SK-N-SH treated with all-trans-retinoic acid at 6 μM for 48 hours (cell line): ENCODE data around the gene ARHGAP26.

ENCODE experiments used
- ATAC-seq: fragments of 200-7000 bp; cut with Tn5 transposase; 3 replicates; pipeline ENCODE4 v1.9.1; 2020; ENCODE audit warnings: mild to moderate bottlenecking, moderate library complexity
- ARNTL ChIP-seq: fragments of 450-650 bp; formaldehyde crosslinking; IDR thresholded peaks from 2 replicates; pipeline ENCODE4 v1.5.0; 2020; ENCODE audit warnings: low read depth, mild to moderate bottlenecking, moderate library complexity, borderline replicate concordance
- BACH2 ChIP-seq: fragments of 250-450 bp; sonication (Bioruptor Pico); IDR thresholded peaks from 2 replicates; pipeline ENCODE4 v1.9.0; 2021; ENCODE audit warnings: mild to moderate bottlenecking, borderline replicate concordance
- CSDC2 ChIP-seq: fragments of 250-450 bp; sonication (Bioruptor Pico); IDR thresholded peaks from 2 replicates; pipeline ENCODE4 v1.5.0; 2020; ENCODE audit warnings: mild to moderate bottlenecking, moderate library complexity
- CSRNP3 ChIP-seq: fragments of 250-450 bp; sonication (Bioruptor Pico); IDR thresholded peaks from 2 replicates; pipeline ENCODE4 v1.5.1; 2021; ENCODE audit warnings: mild to moderate bottlenecking, moderate library complexity
- ESRRG ChIP-seq: fragments of 250-450 bp; sonication (Bioruptor Pico); IDR thresholded peaks from 2 replicates; pipeline ENCODE4 v1.6.1; 2021; ENCODE audit warnings: mild to moderate bottlenecking
- GLIS3 ChIP-seq: fragments of 250-450 bp; sonication (Bioruptor Pico); IDR thresholded peaks from 2 replicates; pipeline ENCODE4 v1.5.0; 2020; ENCODE audit warnings: mild to moderate bottlenecking, moderate library complexity
- ISL1 ChIP-seq: fragments of 250-450 bp; sonication (Bioruptor Pico); IDR thresholded peaks from 2 replicates; pipeline ENCODE4 v2.1.2; 2022; ENCODE audit warnings: mild to moderate bottlenecking, moderate library complexity
- OSR1 ChIP-seq: fragments of 250-450 bp; sonication (Bioruptor Pico); IDR thresholded peaks from 2 replicates; pipeline ENCODE4 v1.8.0; 2022; ENCODE audit warnings: moderate library complexity, mild to moderate bottlenecking, inconsistent platforms
- PPARA ChIP-seq: fragments of 250-450 bp; sonication (Bioruptor Pico); IDR thresholded peaks from 2 replicates; pipeline ENCODE4 v1.5.0; 2020; ENCODE audit warnings: mild to moderate bottlenecking, borderline replicate concordance
- RARB ChIP-seq: fragments of 250-450 bp; sonication (Bioruptor Pico); IDR thresholded peaks from 2 replicates; pipeline ENCODE4 v1.8.0; 2021; ENCODE audit warnings: mild to moderate bottlenecking, moderate library complexity
- SNAI2 ChIP-seq: fragments of 250-450 bp; sonication (Bioruptor Pico); IDR thresholded peaks from 2 replicates; pipeline ENCODE4 v1.5.0; 2020; ENCODE audit warnings: mild to moderate bottlenecking, moderate library complexity
- TCF4 ChIP-seq: fragments of 250-450 bp; sonication (Bioruptor Pico); IDR thresholded peaks from 2 replicates; pipeline ENCODE4 v1.8.0; 2021; ENCODE audit warnings: mild to moderate bottlenecking, moderate library complexity, borderline replicate concordance
- TOX ChIP-seq: fragments of 250-450 bp; sonication (Bioruptor Pico); IDR thresholded peaks from 2 replicates; pipeline ENCODE4 v1.8.0; 2021; ENCODE audit warnings: mild to moderate bottlenecking, moderate library complexity, borderline replicate concordance
- TSHZ2 ChIP-seq: fragments of 250-450 bp; sonication (Bioruptor Pico); IDR thresholded peaks from 2 replicates; pipeline ENCODE4 v1.5.0; 2020; ENCODE audit warnings: mild to moderate bottlenecking, moderate library complexity
- ZC3H10 ChIP-seq: fragments of 250-450 bp; sonication (Bioruptor Pico); IDR thresholded peaks from 2 replicates; pipeline ENCODE4 v1.5.1; 2021; ENCODE audit warnings: mild to moderate bottlenecking, moderate library complexity
- ZFP3 ChIP-seq: fragments of 250-450 bp; sonication (Bioruptor Pico); IDR thresholded peaks from 2 replicates; pipeline ENCODE4 v1.5.0; 2020; ENCODE audit warnings: mild to moderate bottlenecking, moderate library complexity
- ZFP30 ChIP-seq: fragments of 450-650 bp; formaldehyde crosslinking; IDR thresholded peaks from 2 replicates; pipeline ENCODE4 v1.5.0; 2022; ENCODE audit warnings: mild to moderate bottlenecking, moderate library complexity
- ZNF565 ChIP-seq: fragments of 450-650 bp; formaldehyde crosslinking; conservative IDR thresholded peaks from 2 replicates; pipeline ENCODE4 v1.5.0; 2020; ENCODE audit warnings: low read depth, mild to moderate bottlenecking, moderate library complexity
- ZNF70 ChIP-seq: fragments of 450-650 bp; formaldehyde crosslinking; IDR thresholded peaks from 2 replicates; pipeline ENCODE4 v1.5.0; 2020; ENCODE audit warnings: mild to moderate bottlenecking, moderate library complexity
- ZNF8 ChIP-seq: fragments of 450-650 bp; formaldehyde crosslinking; IDR thresholded peaks from 2 replicates; pipeline ENCODE4 v1.5.0; 2020; ENCODE audit warnings: mild to moderate bottlenecking, moderate library complexity
- TF ChIP-seq, protein P1 (sequence below): fragments of 250-450 bp; sonication (Bioruptor Pico); IDR thresholded peaks from 2 replicates; pipeline ENCODE4 v1.8.0; 2021; ENCODE audit warnings: low read depth, mild to moderate bottlenecking, moderate library complexity, borderline replicate concordance
- TF ChIP-seq, protein P2 (sequence below): fragments of 250-450 bp; sonication (Bioruptor Pico); IDR thresholded peaks from 2 replicates; pipeline ENCODE4 v1.8.0; 2020; ENCODE audit warnings: mild to moderate bottlenecking, moderate library complexity, borderline replicate concordance
- TF ChIP-seq, protein P3 (sequence below): fragments of 250-450 bp; sonication (Bioruptor Pico); IDR thresholded peaks from 2 replicates; pipeline ENCODE4 v1.5.1; 2020; ENCODE audit warnings: low read depth, mild to moderate bottlenecking, moderate library complexity

ARHGAP26 gene

GRCh38 chr5:142944140-142944539, 174.0 kb downstream of the ARHGAP26 start (continued):
- TF ChIP-seq, protein P1, sequence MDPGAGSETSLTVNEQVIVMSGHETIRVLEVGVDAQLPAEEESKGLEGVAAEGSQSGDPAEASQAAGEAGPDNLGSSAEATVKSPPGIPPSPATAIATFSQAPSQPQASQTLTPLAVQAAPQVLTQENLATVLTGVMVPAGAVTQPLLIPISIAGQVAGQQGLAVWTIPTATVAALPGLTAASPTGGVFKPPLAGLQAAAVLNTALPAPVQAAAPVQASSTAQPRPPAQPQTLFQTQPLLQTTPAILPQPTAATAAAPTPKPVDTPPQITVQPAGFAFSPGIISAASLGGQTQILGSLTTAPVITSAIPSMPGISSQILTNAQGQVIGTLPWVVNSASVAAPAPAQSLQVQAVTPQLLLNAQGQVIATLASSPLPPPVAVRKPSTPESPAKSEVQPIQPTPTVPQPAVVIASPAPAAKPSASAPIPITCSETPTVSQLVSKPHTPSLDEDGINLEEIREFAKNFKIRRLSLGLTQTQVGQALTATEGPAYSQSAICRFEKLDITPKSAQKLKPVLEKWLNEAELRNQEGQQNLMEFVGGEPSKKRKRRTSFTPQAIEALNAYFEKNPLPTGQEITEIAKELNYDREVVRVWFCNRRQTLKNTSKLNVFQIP (CRISPR knock-in tag), result no peak
- no peak for TF ChIP-seq ZNF565 (CRISPR knock-in tag)

DNA sequence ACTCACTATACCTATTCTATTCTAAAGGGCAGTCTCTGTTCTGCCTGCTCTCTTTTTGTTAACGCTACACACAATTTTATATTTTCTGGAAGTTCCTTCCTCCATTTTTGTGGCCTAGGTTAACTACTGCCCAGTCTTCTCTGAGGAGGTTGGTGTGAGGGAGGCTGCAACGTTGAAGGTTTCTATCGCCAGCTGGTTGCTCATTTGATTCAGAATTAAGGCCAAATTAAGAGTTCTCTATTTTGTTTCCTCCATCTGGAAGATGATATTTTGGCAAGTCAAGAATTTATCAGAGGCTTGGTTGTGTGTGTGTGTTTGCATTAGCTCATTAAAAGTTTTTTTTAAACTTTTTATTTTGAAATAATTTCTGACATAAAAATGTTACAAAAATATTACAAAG, 175.1 kb downstream of the ARHGAP26 start:
- TF ChIP-seq ZC3H10 (CRISPR knock-in tag) (no peak), OSR1 (CRISPR knock-in tag) (no peak), ZFP30 (CRISPR knock-in tag) (no peak), ZNF565 (CRISPR knock-in tag) (no peak), ZNF70 (CRISPR knock-in tag) (no peak), ISL1 (no peak), BACH2 (CRISPR knock-in tag) (no peak), ARNTL (CRISPR knock-in tag) (no peak), TCF4 (no peak), ZNF8 (CRISPR knock-in tag) (no peak), TSHZ2 (no peak), GLIS3 (no peak), ZFP3 (CRISPR knock-in tag) (no peak), CSDC2 (CRISPR knock-in tag) (no peak), ESRRG (CRISPR knock-in tag) (no peak), TOX (no peak), PPARA (CRISPR knock-in tag) (no peak)
- TF ChIP-seq, protein P1 (CRISPR knock-in tag), result no peak
- TF ChIP-seq, protein P2, sequence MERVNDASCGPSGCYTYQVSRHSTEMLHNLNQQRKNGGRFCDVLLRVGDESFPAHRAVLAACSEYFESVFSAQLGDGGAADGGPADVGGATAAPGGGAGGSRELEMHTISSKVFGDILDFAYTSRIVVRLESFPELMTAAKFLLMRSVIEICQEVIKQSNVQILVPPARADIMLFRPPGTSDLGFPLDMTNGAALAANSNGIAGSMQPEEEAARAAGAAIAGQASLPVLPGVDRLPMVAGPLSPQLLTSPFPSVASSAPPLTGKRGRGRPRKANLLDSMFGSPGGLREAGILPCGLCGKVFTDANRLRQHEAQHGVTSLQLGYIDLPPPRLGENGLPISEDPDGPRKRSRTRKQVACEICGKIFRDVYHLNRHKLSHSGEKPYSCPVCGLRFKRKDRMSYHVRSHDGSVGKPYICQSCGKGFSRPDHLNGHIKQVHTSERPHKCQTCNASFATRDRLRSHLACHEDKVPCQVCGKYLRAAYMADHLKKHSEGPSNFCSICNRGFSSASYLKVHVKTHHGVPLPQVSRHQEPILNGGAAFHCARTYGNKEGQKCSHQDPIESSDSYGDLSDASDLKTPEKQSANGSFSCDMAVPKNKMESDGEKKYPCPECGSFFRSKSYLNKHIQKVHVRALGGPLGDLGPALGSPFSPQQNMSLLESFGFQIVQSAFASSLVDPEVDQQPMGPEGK, result no peak
- TF ChIP-seq, protein P3, sequence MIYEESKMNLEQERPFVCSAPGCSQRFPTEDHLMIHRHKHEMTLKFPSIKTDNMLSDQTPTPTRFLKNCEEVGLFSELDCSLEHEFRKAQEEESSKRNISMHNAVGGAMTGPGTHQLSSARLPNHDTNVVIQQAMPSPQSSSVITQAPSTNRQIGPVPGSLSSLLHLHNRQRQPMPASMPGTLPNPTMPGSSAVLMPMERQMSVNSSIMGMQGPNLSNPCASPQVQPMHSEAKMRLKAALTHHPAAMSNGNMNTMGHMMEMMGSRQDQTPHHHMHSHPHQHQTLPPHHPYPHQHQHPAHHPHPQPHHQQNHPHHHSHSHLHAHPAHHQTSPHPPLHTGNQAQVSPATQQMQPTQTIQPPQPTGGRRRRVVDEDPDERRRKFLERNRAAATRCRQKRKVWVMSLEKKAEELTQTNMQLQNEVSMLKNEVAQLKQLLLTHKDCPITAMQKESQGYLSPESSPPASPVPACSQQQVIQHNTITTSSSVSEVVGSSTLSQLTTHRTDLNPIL, result no peak
- no peak for ATAC-seq

- no peak for TF ChIP-seq RARB (CRISPR knock-in tag)
- TF ChIP-seq ZFP3 (CRISPR knock-in tag), result no peak
- TF ChIP-seq, protein P3, result no peak
- TF ChIP-seq BACH2 (CRISPR knock-in tag), result no peak
- TF ChIP-seq CSRNP3, result no peak
- TF ChIP-seq ZNF565 (CRISPR knock-in tag), result no peak
- no peak for TF ChIP-seq ARNTL (CRISPR knock-in tag)
- no peak for TF ChIP-seq SNAI2 (CRISPR knock-in tag)
- TF ChIP-seq ESRRG (CRISPR knock-in tag), result no peak
- TF ChIP-seq, all 23 proteins: peak for 0
Measured at GRCh38 chr5:142945845-142946244, 175.7 kb downstream of the ARHGAP26 start.

More at GRCh38 chr5:142945845-142946244, 175.7 kb downstream of the ARHGAP26 start:
- no peak for ATAC-seq
